ENCODE results near the gene MYBPC2.

MYBPC2 gene

DNA sequence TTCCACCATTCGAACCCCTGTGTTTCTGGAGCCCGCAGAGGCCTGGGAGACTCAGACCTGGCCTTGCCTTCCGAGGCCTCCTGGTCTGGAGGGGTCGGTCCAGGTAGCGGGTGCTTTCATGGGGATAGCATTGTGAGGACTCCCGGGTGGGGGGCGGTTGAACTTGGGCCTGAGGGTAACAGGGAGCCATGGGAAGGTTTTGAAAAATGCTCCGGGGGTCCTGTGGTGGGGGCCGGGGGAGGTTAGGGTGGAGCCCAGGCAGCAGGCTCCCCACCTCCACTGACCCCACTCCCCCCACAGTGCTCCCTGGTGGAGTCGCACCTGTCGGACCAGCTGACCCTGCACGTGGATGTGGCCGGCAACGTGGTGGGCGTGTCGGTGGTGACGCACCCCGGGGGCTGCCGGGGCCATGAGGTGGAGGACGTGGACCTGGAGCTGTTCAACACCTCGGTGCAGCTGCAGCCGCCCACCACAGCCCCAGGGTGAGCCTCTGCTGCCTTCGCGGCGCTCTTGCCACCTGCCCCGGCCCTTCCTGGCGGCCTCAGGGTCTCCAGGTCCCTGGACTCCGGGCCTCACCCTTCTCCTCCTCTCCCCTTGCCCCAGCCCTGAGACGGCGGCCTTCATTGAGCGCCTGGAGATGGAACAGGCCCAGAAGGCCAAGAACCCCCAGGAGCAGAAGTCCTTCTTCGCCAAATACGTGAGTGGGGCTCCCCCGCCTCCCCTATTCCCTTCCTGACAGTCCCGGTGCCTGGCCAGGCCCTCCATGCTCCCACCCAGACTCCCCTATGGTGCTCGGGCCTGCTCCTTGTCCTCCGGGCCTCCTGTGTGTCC lies 47.8 kb downstream of the MYBPC2 start:
- no peak overlapping the region for H3K4me3 ChIP-seq (ENCODE audit: low read depth, low read length)
- TF ChIP-seq, protein P1, sequence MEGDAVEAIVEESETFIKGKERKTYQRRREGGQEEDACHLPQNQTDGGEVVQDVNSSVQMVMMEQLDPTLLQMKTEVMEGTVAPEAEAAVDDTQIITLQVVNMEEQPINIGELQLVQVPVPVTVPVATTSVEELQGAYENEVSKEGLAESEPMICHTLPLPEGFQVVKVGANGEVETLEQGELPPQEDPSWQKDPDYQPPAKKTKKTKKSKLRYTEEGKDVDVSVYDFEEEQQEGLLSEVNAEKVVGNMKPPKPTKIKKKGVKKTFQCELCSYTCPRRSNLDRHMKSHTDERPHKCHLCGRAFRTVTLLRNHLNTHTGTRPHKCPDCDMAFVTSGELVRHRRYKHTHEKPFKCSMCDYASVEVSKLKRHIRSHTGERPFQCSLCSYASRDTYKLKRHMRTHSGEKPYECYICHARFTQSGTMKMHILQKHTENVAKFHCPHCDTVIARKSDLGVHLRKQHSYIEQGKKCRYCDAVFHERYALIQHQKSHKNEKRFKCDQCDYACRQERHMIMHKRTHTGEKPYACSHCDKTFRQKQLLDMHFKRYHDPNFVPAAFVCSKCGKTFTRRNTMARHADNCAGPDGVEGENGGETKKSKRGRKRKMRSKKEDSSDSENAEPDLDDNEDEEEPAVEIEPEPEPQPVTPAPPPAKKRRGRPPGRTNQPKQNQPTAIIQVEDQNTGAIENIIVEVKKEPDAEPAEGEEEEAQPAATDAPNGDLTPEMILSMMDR (IDR thresholded peaks at IDR 0.05; ENCODE audit: low read depth, low read length) = no peak
- in situ Hi-C loops (cut with HindIII; ENCODE audit: low sequenced_read_pairs) = no loop called here
- no peak for DNase-seq (ENCODE audit: low read depth, low spot score)

DNA sequence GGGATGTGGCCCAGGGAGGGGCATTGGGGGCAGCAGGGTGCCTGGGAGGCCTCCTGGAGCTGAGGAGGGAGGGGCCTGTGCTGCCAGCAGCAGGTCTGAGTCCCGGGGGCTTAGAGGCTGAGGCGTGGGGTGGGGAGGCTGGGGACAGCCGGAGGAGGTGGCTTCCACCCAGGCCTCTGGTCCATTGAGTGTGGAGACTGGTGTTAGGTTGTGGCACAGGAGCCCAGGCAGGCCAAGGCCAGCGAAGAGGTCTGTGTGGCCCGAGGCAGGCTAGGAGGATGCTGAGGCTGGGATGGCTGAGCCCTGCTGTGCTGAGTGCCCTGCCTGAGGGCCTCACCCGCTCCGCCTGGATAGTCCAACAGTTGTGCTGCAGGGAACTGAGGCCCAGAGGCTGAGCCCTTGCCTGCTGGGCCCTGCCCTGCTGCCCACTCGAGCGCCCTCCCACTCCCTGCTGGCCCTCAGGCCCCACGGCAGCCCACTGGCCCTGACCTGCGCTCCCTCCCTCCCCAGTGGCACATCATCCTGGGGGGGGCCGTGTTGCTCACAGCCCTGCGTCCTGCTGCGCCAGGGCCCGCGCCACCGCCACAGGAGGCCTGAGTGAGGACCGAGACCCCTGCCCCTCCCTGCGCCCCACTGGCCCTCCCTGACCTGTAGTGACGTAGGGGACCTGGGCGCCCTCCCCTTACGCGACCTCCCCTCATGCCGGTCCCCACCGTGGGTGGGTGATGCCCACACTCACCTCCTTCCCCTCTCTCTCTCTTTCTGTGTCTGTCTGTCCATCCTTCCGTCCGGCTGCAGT lies 48.9 kb downstream of the MYBPC2 start:
- H3K4me3 ChIP-seq (ENCODE audit: low read depth, low read length) = no peak overlapping the region
- in situ Hi-C loops (cut with HindIII; ENCODE audit: low sequenced_read_pairs) = no loop called here
- no peak for DNase-seq (ENCODE audit: low read depth, low spot score)
- TF ChIP-seq, protein P1 (IDR thresholded peaks at IDR 0.05; ENCODE audit: low read depth, low read length) = no peak

DNA sequence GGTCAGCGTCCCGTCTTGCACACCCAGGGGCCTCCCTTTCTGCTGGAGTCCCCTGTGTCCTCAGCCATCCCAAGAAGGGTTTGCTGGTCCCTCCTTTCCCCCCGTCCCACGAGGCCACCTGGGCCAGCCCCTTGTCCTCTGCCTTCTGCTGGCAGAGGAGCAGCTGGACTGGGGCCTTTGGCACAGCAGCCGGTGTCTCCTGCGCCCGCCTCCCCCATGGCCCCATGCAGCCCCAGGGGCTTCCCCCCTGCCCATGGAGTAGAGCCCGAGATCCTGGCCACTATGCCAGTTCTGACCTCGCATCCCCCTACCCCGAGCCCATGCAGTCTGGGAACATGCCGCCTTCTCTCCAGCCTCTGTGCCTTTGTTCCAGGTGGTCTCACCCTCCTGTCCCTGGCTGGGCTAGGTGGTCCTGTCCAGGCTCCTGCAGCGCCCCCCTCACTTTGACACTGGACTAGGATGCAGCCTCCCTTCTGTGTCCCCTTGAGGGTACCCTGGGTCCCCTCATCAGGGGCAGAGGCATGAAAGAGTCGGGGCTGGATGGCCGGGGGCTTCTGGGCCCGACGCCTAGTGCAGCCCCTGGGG lies 49.7 kb downstream of the MYBPC2 start:
- H3K4me3 ChIP-seq (ENCODE audit: low read depth, low read length) = no peak overlapping the region
- DNase-seq (ENCODE audit: low read depth, low spot score) = no peak
- TF ChIP-seq, protein P1 (IDR thresholded peaks at IDR 0.05; ENCODE audit: low read depth, low read length) = no peak
- in situ Hi-C loops (cut with HindIII; ENCODE audit: low sequenced_read_pairs) = no loop called here

DNA sequence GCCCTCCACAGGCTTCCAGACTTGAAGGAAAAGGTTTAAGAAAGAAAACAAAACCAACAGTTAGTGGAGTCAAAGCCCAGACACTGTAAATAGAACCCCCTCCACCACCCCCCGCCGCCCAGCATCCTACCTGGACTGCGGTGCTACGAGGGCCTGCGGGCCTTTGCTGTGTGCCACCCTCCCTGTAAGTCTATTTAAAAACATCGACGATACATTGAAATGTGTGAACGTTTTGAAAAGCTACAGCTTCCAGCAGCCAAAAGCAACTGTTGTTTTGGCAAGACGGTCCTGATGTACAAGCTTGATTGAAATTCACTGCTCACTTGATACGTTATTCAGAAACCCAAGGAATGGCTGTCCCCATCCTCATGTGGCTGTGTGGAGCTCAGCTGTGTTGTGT lies 50.2 kb downstream of the MYBPC2 start:
- H3K4me3 ChIP-seq (ENCODE audit: low read depth, low read length) = no peak overlapping the region
- TF ChIP-seq, protein P1 (IDR thresholded peaks at IDR 0.05; ENCODE audit: low read depth, low read length) = no peak
- in situ Hi-C loops (cut with HindIII; ENCODE audit: low sequenced_read_pairs) = no loop called here
- DNase-seq (ENCODE audit: low read depth, low spot score) = no peak

DNA sequence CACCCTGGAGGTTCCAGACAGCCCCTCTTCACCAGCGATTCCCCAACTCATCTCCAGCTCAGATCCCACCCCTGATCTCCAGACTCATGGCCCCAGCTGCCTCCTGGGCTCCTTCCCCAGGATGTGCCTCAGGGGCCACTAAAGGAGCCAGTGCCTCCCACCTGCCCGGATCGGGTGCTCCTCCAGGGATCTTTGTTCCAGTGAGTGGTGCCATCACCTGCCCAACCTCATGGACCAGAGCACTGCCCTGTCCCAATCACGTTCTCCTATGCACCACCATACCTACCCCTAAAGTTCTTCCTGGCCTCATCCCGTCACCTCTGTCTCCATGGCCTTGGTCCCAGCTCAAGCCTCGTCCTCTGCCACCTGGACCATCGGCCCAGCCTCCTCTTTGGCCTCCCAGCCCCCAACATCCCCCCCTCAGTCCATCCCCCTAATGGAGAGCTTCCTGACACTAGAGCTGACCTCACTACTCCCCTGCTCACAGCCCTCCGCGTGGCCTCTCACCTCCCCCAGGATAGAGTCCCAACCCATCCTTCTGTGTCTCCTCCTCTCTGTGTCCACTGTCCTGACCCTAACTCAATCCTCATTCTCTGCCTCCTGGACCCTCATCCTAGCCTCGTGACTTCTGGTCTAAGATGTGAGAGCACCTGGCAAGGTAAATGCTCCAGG lies 52.7 kb downstream of the MYBPC2 start:
- DNase-seq (ENCODE audit: low read depth, low spot score) = no peak
- in situ Hi-C loops (cut with HindIII; ENCODE audit: low sequenced_read_pairs) = no loop called here
- H3K4me3 ChIP-seq (ENCODE audit: low read depth, low read length) = no peak overlapping the region
- TF ChIP-seq, protein P1 (IDR thresholded peaks at IDR 0.05; ENCODE audit: low read depth, low read length) = no peak
